PFSK-1 (cell line): ENCODE results near the gene KRT9.

Experiments
- POLR2AphosphoS5 ChIP-seq: IDR thresholded peaks from 2 replicates; pipeline ENCODE4 v1.6.1; 2012; ENCODE audit warnings: low read depth, mild to moderate bottlenecking, control low read depth, low read length, moderate library complexity
- SIN3A ChIP-seq: IDR thresholded peaks from 2 replicates; pipeline ENCODE4 v1.6.1; 2012; ENCODE audit warnings: mild to moderate bottlenecking, low read length, moderate library complexity, borderline replicate concordance; ENCODE audit not compliant: insufficient read depth
- TAF1 ChIP-seq: IDR thresholded peaks from 2 replicates; pipeline ENCODE4 v1.6.1; 2012; ENCODE audit warnings: low read length, control low read depth, borderline replicate concordance; ENCODE audit not compliant: insufficient read depth
- TF ChIP-seq, protein P1 (sequence below), 2 experiments: IDR thresholded peaks; 2 replicates each; pipeline versions ENCODE4 v1.6.1 to v1.8.0; 2011 to 2012; ENCODE audit warnings: low read depth in 2 of 2, low read length in 2 of 2, control low read depth in 1 of 2, inconsistent platforms in 1 of 2, mild to moderate bottlenecking in 1 of 2, moderate library complexity in 1 of 2; ENCODE audit not compliant: insufficient read depth in 1 of 2

GRCh38 chr17:41547921-41548843 is 23.7 kb downstream of the KRT9 start:
- TF ChIP-seq POLR2AphosphoS5 (no peak), SIN3A (no peak), TAF1 (no peak)
- TF ChIP-seq, protein P1, sequence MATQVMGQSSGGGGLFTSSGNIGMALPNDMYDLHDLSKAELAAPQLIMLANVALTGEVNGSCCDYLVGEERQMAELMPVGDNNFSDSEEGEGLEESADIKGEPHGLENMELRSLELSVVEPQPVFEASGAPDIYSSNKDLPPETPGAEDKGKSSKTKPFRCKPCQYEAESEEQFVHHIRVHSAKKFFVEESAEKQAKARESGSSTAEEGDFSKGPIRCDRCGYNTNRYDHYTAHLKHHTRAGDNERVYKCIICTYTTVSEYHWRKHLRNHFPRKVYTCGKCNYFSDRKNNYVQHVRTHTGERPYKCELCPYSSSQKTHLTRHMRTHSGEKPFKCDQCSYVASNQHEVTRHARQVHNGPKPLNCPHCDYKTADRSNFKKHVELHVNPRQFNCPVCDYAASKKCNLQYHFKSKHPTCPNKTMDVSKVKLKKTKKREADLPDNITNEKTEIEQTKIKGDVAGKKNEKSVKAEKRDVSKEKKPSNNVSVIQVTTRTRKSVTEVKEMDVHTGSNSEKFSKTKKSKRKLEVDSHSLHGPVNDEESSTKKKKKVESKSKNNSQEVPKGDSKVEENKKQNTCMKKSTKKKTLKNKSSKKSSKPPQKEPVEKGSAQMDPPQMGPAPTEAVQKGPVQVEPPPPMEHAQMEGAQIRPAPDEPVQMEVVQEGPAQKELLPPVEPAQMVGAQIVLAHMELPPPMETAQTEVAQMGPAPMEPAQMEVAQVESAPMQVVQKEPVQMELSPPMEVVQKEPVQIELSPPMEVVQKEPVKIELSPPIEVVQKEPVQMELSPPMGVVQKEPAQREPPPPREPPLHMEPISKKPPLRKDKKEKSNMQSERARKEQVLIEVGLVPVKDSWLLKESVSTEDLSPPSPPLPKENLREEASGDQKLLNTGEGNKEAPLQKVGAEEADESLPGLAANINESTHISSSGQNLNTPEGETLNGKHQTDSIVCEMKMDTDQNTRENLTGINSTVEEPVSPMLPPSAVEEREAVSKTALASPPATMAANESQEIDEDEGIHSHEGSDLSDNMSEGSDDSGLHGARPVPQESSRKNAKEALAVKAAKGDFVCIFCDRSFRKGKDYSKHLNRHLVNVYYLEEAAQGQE (IDR thresholded peaks at IDR 0.05; ENCODE audit: insufficient read depth in 1 of 2, low read depth in 2 of 2, low read length in 2 of 2): no peak
